ENCODE measurements around the gene MRGPRE. TPM values are rescaled to one million over a fixed set of nuclear protein-coding genes. Genes with fewer than 3 reads are reported as not detected.

MRGPRE gene
- total RNA-seq, 3 donors from 2014 or later, result 1.2 TPM; not detected in 2

DNA sequence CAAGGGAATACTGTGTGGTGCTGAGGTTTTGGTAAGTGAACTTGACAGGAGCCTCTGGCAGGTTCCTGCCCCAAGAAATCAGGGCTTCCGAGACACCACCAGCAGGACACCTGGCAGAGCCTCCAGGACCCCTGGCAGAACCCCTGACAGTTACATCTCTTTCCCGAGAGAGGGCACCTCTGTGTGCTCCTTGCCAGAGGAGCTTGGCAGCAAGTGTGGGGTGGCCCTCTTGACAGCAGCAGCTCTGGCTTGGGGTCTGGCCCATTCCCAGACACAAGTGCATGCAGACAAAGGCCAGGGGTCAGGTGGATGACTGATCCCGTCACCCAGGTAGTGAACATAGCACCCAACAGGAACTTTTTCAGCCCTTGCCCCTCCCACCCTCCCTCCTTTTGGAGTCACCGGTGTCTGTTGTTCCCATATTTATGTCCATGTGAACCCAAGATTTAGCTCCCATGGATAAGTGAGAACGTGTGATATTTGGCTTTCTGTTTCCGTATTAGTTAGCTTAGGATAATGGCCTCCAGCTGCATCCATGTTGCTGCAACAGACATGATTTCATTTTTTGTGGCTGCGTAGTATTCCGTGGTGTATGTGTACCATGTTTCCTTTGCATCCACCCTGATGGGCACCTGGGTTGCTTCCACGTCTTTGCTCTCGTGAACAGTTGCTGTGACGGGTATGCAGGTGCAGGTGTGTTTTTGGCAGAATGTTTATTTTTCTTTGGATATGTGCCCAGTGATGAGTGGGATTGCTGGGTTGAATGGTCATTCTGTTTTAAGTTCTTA is 45.9 kb downstream of the MRGPRE start:
- no peak for ATAC-seq
- no peak for DNase-seq
- intact Hi-C loops (cut with DNase I, micrococcal nuclease), result no loop called here

DNA sequence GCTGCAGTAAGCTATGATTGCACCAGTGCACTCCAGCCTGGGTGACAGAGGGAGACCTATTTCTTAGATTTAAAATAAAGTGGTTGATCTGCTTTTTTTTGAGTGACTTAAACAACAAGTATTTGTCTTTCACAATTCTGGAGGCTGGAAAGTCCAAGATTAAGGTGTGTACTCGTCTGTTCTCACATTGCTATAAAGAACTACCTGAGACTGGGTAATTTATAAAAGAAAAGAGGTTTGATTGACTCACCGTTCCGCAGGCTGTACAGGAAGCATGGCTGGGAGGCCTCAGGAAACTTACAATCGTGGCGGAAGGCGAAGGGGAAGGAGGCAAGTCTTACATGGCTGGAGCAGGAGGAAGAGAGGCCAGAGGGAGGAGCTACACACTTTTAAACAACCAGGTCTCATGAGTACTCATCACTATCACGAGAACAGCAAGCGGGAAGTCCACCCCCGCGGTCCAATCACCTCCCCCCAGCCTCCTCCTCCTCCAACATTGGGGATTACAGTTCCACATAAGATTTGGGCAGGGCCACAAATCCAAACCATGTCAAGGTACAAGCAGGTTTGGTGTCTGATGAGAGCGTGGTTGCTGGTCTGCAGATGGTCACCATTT is 47.4 kb downstream of the MRGPRE start:
- Histone ChIP-seq H3K36me3 (ENCODE audit: low read depth) (no peaks in the 10 kb centered on the region), H3K4me3 (no peak overlapping the region), H3K9me3 (no peaks in the 10 kb centered on the region), H3K4me1 (ENCODE audit: low read depth) (no peaks in the 10 kb centered on the region)
- DNase-seq (no peak), ATAC-seq (no peak)
- intact Hi-C loops (cut with DNase I, micrococcal nuclease), result no loop called here
- TF ChIP-seq, protein P1, sequence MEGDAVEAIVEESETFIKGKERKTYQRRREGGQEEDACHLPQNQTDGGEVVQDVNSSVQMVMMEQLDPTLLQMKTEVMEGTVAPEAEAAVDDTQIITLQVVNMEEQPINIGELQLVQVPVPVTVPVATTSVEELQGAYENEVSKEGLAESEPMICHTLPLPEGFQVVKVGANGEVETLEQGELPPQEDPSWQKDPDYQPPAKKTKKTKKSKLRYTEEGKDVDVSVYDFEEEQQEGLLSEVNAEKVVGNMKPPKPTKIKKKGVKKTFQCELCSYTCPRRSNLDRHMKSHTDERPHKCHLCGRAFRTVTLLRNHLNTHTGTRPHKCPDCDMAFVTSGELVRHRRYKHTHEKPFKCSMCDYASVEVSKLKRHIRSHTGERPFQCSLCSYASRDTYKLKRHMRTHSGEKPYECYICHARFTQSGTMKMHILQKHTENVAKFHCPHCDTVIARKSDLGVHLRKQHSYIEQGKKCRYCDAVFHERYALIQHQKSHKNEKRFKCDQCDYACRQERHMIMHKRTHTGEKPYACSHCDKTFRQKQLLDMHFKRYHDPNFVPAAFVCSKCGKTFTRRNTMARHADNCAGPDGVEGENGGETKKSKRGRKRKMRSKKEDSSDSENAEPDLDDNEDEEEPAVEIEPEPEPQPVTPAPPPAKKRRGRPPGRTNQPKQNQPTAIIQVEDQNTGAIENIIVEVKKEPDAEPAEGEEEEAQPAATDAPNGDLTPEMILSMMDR (IDR thresholded peaks at IDR 0.05), result no peak

More for the DNA sequence above, 45.9 kb downstream of the MRGPRE start:
- Histone ChIP-seq H3K9me3 (no peaks in the 10 kb centered on the region), H3K4me1 (ENCODE audit: low read depth) (no peaks in the 10 kb centered on the region), H3K4me3 (no peak overlapping the region), H3K36me3 (ENCODE audit: low read depth) (no peaks in the 10 kb centered on the region)
- TF ChIP-seq, protein P1 (IDR thresholded peaks at IDR 0.05), result no peak

DNA sequence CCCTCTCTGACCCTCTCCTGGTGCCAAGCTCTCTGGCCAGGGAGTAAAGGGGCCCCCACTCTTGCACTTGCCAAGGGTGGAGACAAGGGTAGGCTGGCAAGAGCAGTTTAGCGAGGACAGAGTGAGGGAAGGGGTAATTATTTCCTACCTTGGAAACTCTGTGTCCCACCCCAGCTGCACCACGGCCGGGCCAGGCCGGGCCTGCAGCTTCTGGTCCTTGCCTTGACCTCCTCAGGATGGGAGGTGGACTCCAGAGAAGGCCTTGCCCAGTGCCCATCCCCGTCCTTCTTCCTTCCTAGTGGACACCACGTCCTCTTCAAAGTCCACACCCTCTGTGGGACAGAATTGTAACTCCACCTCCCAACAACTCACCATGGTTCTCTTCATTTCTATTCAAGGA is 48.7 kb downstream of the MRGPRE start:
- DNase-seq (no peak), ATAC-seq (no peak)
- Histone ChIP-seq H3K36me3 (ENCODE audit: low read depth) (no peaks in the 10 kb centered on the region), H3K4me1 (ENCODE audit: low read depth) (no peaks in the 10 kb centered on the region), H3K9me3 (no peaks in the 10 kb centered on the region), H3K4me3 (no peak overlapping the region)
- TF ChIP-seq, protein P1 (IDR thresholded peaks at IDR 0.05), result no peak
- intact Hi-C loops (cut with DNase I, micrococcal nuclease), result no loop called here

DNA sequence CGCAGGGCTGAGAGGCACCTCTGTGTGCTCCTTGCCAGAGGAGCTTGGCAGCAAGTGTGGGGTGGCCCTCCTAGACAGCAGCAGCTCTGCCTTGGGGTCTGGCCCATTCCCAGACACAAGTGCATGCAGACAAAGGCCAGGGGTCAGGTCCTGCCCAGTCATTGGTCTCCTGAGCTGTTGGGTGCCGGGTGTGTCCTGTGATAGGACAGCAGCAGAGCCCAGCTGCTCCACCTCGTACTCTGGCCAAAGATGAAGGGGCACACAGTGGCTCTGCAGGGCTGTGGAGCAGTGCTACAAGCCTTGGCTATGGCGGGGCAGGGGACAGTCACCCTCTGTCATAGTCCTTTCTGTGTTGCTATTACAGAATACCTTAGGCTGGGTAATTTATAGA is 49.8 kb downstream of the MRGPRE start:
- TF ChIP-seq, protein P1 (IDR thresholded peaks at IDR 0.05), result no peak
- H3K4me3 ChIP-seq, result no peak overlapping the region
- H3K4me1 ChIP-seq (ENCODE audit: low read depth), result no peaks in the 10 kb centered on the region
- intact Hi-C loops (cut with DNase I, micrococcal nuclease), result no loop called here
- no peaks in the 10 kb centered on the region for H3K36me3 ChIP-seq (ENCODE audit: low read depth)
- no peaks in the 10 kb centered on the region for H3K9me3 ChIP-seq
- ATAC-seq (no peak), DNase-seq (no peak)

DNA sequence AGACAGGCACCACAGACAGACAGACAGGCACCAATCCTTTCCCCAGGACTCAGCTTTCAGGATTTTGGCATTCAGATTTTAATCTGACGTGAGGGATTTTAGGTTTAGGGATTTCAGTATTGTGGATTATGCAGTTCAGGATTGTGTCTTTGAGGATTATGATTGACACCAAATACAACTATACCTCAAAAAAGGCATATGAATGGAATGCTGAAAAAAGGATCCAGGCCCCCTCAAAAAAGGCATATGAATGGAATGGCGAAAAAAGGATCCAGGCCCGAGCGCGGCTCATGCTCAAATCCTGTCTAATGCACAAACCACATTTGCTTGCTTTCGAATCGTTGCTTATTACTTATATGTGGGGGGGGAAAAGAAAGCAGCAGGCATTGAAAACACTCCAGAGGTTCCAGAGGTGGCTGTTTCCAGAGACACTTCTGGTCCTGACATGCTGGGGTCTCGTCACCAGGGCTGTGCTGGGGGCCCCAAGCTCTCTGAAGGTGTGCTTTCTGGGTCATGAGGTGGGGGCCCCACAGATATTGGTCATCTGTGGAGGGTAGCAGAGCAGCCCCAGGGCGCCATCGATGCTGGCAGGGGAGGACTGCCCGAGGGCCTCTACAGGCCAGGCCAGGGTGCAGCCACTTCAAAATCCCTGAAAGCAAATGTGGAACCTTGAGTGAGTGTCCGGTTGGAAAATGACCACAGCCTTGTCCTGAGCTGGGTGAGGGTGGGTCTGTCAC is 50.3 kb downstream of the MRGPRE start:
- DNase-seq, result no peak

More for the DNA sequence above, 50.3 kb downstream of the MRGPRE start:
- intact Hi-C loops (cut with DNase I, micrococcal nuclease), result no loop called here
- TF ChIP-seq, protein P1 (IDR thresholded peaks at IDR 0.05), result no peak
- ATAC-seq, result no peak
- H3K9me3 ChIP-seq, result no peaks in the 10 kb centered on the region
- no peak overlapping the region for H3K4me3 ChIP-seq
- no peaks in the 10 kb centered on the region for H3K4me1 ChIP-seq (ENCODE audit: low read depth)
- H3K36me3 ChIP-seq (ENCODE audit: low read depth), result no peaks in the 10 kb centered on the region
